Measurements from ENCODE around the gene MTO1. TPM values are rescaled to one million over a fixed set of nuclear protein-coding genes. Genes with fewer than 3 reads are reported as not detected.
"Not testable (repeated sequence)": the region's sequence is repeated elsewhere in the genome, so short reads cannot be mapped to it uniquely, and the experiment has no call there.

The MTO1 gene
- total RNA-seq, 1 experiment from 2014 or later: 44.7 TPM

DNA sequence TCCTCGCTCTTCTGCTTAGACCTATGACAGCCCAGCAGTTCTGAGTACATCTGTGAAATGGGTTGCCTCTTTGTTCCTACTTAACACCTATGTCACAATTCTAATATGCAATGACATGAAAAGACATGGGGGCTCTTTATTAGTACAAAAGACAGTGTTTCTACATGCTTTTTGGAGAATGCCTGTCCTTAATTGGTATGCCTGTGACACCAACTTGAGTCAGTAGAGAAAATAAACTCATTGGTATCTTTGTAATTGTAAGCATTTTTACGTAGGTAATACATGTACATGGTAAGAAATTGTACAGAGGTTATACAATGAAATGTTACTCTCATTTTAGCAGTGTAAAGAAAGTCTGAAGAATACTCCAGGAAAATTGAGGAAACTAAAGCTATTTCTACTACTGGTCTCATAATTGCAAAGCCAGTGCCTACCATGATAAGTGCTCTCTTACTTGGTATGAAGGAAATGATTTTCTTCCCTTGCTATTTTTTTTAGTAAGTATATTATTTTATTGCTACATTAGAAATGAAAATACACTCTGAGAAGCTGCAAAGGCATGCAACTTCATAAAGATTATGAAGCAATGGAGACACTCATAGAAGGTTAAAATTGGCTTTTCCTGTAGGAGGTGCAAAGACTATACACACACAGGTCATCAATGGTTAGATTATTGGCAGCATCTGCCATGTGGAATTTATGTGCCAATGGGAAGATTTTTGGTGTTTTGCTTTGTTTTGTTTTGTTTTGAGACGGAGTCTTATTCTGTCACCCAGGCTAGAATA, 64.2 kb downstream of the MTO1 start:
- DNase-seq (ENCODE audit: low read depth in 1 of 2, low spot score in 2 of 2): peak in 1 of 2 experiments; percentile 44
- Histone ChIP-seq H3K27me3 (replicated peaks) (no peaks in the 10 kb centered on the region), H3K9me3 (replicated peaks) (no peaks in the 10 kb centered on the region), H3K36me3 (peaks cover under 1% of the 10 kb centered on the region), H3K4me1 (replicated peaks) (peaks cover 43% of the 10 kb centered on the region), H3K4me3 (no peak overlapping the region), H3K27ac (no peak overlapping the region)

GRCh38 chr6:73528897-73529296, 67.4 kb downstream of the MTO1 start:
- Histone ChIP-seq H3K27me3 (replicated peaks) (no peaks in the 10 kb centered on the region), H3K4me3 (no peak overlapping the region), H3K27ac (no peak overlapping the region), H3K9me3 (replicated peaks) (no peaks in the 10 kb centered on the region), H3K4me1 (replicated peaks) (peaks cover 22% of the 10 kb centered on the region), H3K36me3 (no peaks in the 10 kb centered on the region)
- no peak for DNase-seq (ENCODE audit: low read depth in 1 of 2, low spot score in 2 of 2)

DNA sequence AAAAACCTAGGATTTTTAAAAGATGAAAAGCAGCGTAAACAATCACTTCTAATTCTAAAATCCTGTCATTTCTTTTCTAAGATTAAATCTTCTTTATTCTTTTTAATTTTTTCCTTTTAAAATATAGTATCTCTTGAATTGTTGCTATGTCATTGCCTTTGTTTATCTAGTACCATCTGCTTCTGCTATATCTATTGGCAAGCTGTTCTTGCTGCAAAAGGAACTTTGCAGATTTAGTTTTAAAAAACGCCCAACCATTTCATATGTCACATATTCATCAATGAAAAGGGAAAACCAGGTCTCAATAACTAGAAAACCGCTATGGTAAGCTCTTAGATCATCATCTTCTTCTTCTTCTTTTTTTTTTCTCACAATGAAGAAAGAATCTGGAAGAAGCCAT, 70.8 kb downstream of the MTO1 start:
- no peaks in the 10 kb centered on the region for H3K27me3 ChIP-seq (replicated peaks)
- no peaks in the 10 kb centered on the region for H3K4me1 ChIP-seq (replicated peaks)
- H3K27ac ChIP-seq: no peak overlapping the region
- H3K4me3 ChIP-seq: no peak overlapping the region
- no peaks in the 10 kb centered on the region for H3K36me3 ChIP-seq
- no peaks in the 10 kb centered on the region for H3K9me3 ChIP-seq (replicated peaks)
- DNase-seq (ENCODE audit: low read depth in 1 of 2, low spot score in 2 of 2): no peak

GRCh38 chr6:73534628-73535027, 73.1 kb downstream of the MTO1 start:
- no peaks in the 10 kb centered on the region for H3K4me1 ChIP-seq (replicated peaks)
- DNase-seq (ENCODE audit: low read depth in 1 of 2, low spot score in 2 of 2): no peak

GRCh38 chr6:73537677-73538076, 76.1 kb downstream of the MTO1 start:
- Histone ChIP-seq H3K9me3 (replicated peaks) (no peaks in the 10 kb centered on the region), H3K4me3 (no peak overlapping the region), H3K4me1 (replicated peaks) (no peaks in the 10 kb centered on the region), H3K27ac (no peak overlapping the region), H3K36me3 (no peaks in the 10 kb centered on the region), H3K27me3 (replicated peaks) (no peaks in the 10 kb centered on the region)
- DNase-seq (ENCODE audit: low read depth in 1 of 2, low spot score in 2 of 2): no peak

More at GRCh38 chr6:73534628-73535027, 73.1 kb downstream of the MTO1 start:
- Histone ChIP-seq H3K27me3 (replicated peaks) (no peaks in the 10 kb centered on the region), H3K36me3 (no peaks in the 10 kb centered on the region), H3K27ac (no peak overlapping the region), H3K9me3 (replicated peaks) (no peaks in the 10 kb centered on the region), H3K4me3 (no peak overlapping the region)

GRCh38 chr6:73538116-73538779, 76.7 kb downstream of the MTO1 start:
- Histone ChIP-seq H3K4me1 (replicated peaks) (no peaks in the 10 kb centered on the region), H3K27me3 (replicated peaks) (no peaks in the 10 kb centered on the region)

DNA sequence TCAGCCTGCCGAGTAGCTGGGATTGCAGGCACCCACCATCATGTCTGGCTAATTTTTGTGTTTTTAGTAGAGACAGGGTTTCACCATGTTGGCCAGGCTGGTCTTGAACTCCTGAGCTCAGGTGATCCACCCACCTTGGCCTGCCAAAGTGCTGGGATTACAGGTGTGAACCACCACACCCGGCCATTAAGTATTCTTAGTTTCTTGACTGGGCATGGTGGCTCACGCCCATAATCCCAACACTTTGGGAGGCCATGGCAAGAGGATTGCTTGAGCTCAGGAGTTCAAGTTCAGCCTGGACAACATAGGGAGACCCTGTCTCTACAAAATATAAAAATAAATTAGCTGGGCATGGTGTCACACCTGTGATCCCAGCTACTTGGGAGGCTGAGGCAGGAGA, 80.9 kb downstream of the MTO1 start:
- H3K36me3 ChIP-seq; H3K4me1 ChIP-seq (replicated peaks); H3K9me3 ChIP-seq (replicated peaks); H3K27me3 ChIP-seq (replicated peaks); H3K4me3 ChIP-seq; DNase-seq (ENCODE audit: low read depth in 1 of 2, low spot score in 2 of 2); H3K27ac ChIP-seq: not testable (repeated sequence)

More at GRCh38 chr6:73538116-73538779, 76.7 kb downstream of the MTO1 start:
- Histone ChIP-seq H3K4me3 (no peak overlapping the region), H3K27ac (no peak overlapping the region), H3K36me3 (no peaks in the 10 kb centered on the region), H3K9me3 (replicated peaks) (no peaks in the 10 kb centered on the region)
- no peak for DNase-seq (ENCODE audit: low read depth in 1 of 2, low spot score in 2 of 2)

DNA sequence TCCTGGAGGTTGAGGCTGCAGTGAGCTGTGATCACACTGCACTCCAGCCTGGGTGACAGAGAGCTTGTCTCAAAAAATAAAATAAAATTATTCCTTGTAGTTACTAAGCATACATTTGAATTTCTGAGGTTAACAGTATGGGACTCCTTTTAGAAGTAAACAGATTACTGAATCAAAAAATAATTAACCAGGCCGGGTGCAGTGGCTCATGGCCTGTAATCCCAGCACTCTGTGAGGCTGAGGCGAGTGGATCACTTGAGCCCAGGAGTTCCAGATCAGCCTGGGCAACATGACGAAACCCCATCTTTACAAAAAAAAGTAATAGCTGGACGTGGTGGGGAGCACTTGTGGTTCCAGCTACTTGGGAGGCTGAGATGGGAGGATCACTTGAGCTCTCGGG, 81.4 kb downstream of the MTO1 start:
- Histone ChIP-seq H3K4me3 (no peak overlapping the region), H3K36me3 (no peaks in the 10 kb centered on the region), H3K9me3 (replicated peaks) (no peaks in the 10 kb centered on the region), H3K27ac (no peak overlapping the region), H3K4me1 (replicated peaks) (no peaks in the 10 kb centered on the region), H3K27me3 (replicated peaks) (no peaks in the 10 kb centered on the region)
- DNase-seq (ENCODE audit: low read depth in 1 of 2, low spot score in 2 of 2): no peak

- H3K27me3 ChIP-seq (replicated peaks): no peaks in the 10 kb centered on the region
- H3K4me3 ChIP-seq: no peak overlapping the region
- no peak for DNase-seq (ENCODE audit: low read depth in 1 of 2, low spot score in 2 of 2)
- no peaks in the 10 kb centered on the region for H3K9me3 ChIP-seq (replicated peaks)
- no peak overlapping the region for H3K27ac ChIP-seq
- no peaks in the 10 kb centered on the region for H3K36me3 ChIP-seq
- H3K4me1 ChIP-seq (replicated peaks): no peaks in the 10 kb centered on the region
Observed at GRCh38 chr6:73547036-73547435, 85.5 kb downstream of the MTO1 start.

DNA sequence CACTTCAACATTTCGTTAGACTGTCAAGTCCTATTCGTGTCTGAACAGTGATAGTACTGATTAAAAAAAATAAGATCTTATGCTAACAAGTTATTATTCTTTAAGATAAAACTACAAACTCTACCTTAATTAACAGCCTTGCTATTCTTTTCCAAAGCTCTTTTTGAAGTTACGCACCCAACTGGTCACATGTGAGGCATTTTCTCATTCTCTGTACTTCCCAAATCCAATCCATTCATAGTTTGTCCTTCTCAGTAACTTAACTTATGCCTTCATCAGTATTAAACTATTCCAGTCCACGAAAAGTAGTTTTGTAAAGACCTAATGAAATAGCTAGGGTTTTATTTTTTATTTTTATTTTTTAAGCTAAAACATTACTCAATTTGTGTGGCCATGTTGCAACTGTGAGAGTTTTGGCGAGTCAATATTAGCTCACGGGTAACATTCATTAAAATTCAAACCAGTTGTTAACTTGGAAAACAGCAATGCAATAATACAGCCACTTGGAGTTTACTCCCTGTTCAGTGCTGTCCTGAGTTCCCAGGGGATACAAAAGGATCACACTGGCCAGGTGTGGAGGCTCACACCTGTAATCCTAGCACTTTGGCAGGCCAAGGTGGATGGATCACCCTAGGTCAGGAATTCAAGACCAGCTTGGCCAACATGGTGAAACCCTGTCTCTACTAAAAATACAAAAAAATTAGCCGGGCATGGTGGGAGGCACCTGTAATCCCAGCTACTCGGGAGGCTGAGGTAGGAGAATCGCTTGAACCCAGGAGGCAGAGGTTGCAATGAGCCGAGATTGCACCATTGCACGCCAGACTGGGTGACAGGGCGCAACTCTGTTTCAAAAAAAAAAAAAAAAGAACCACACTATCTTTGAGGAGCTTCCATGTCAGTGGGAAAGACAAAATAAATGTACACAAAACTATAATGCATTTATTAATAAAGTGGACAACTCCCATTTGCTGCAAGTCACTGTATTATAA, 87.2 kb downstream of the MTO1 start:
- Histone ChIP-seq H3K27ac (no peak overlapping the region), H3K4me3 (no peak overlapping the region), H3K36me3 (no peaks in the 10 kb centered on the region), H3K4me1 (replicated peaks) (no peaks in the 10 kb centered on the region), H3K9me3 (replicated peaks) (no peaks in the 10 kb centered on the region), H3K27me3 (replicated peaks) (no peaks in the 10 kb centered on the region)
- no peak for DNase-seq (ENCODE audit: low read depth in 1 of 2, low spot score in 2 of 2)

- H3K4me3 ChIP-seq; H3K4me1 ChIP-seq (replicated peaks); H3K27me3 ChIP-seq (replicated peaks); H3K27ac ChIP-seq; DNase-seq (ENCODE audit: low read depth in 1 of 2, low spot score in 2 of 2); H3K9me3 ChIP-seq (replicated peaks); H3K36me3 ChIP-seq: not testable (repeated sequence)
Observed at GRCh38 chr6:73551115-73551514, 89.6 kb downstream of the MTO1 start.

GRCh38 chr6:73555380-73555949, 93.9 kb downstream of the MTO1 start:
- not testable (repeated sequence) for H3K4me1 ChIP-seq (replicated peaks); H3K27me3 ChIP-seq (replicated peaks); DNase-seq (ENCODE audit: low read depth in 1 of 2, low spot score in 2 of 2); H3K4me3 ChIP-seq; H3K9me3 ChIP-seq (replicated peaks); H3K27ac ChIP-seq; H3K36me3 ChIP-seq

DNA sequence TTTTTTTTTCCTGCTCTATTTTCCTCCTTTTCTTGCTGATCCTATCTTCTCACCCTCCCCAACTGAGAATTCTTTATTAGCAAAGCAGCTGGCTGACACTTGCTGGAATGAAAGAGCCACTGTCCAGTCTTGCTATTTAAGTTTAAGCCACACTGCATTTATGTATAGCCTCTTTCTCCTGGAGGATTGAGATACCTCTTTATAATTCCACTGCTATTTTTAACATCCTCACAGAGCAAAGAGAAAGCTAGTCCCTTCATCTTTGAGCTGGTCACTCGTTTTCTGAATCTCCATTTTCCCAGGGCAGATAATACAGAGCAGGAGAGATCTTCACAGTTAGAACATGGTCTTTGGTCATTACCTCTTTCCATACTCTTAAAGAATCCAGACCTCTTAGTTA, 95.3 kb downstream of the MTO1 start:
- H3K4me3 ChIP-seq: no peak overlapping the region
- no peaks in the 10 kb centered on the region for H3K36me3 ChIP-seq
- DNase-seq (ENCODE audit: low read depth in 1 of 2, low spot score in 2 of 2): no peak
- no peaks in the 10 kb centered on the region for H3K27me3 ChIP-seq (replicated peaks)
- no peak overlapping the region for H3K27ac ChIP-seq
- no peaks in the 10 kb centered on the region for H3K9me3 ChIP-seq (replicated peaks)
- peaks cover 12% of the 10 kb centered on the region; the same call in 1 of the 2 replicates for H3K4me1 ChIP-seq (replicated peaks)
